ENCODE measurements around the gene PAX5. TPM values are rescaled to one million over a fixed set of nuclear protein-coding genes. Genes with fewer than 3 reads are reported as not detected.

Gene PAX5
- total and polyA plus RNA-seq, 2 of the 13 experiments (the other 11 are each of a cell fraction or from before 2014, with no cell fraction given): not detected

- TF ChIP-seq AFF4 (CRISPR knock-in tag; IDR thresholded peaks at IDR 0.05) (0 out of 2 replicates have a peak, but pooled peaks have one; percentile 49), SKI (IDR thresholded peaks at IDR 0.05; ENCODE audit: partially characterized antibody) (peak; percentile 17), SYNCRIP (IDR thresholded peaks at IDR 0.05; ENCODE audit: insufficient read depth, low read depth, low read length) (no peak), ZNF136 (CRISPR knock-in tag; IDR thresholded peaks at IDR 0.05; ENCODE audit: low read depth) (no peak; the same call in 1 of the 2 replicates), ATF2 (CRISPR knock-in tag; IDR thresholded peaks at IDR 0.05) (peak; percentile 83), SNRNP70 (IDR thresholded peaks at IDR 0.05; ENCODE audit: low read depth, low read length) (no peak), GTF3A (CRISPR knock-in tag; conservative IDR thresholded peaks at IDR 0.05) (no peak), REL (CRISPR knock-in tag; conservative IDR thresholded peaks at IDR 0.05) (0 out of 2 replicates have a peak, but pooled peaks have one; percentile 80), ZBTB7A (CRISPR knock-in tag; IDR thresholded peaks at IDR 0.05) (peak; percentile 82), CREBL2 (CRISPR knock-in tag; IDR thresholded peaks at IDR 0.05; ENCODE audit: borderline replicate concordance) (peak; percentile 72; the same call in 1 of the 2 replicates), MYC (CRISPR knock-in tag; IDR thresholded peaks at IDR 0.05; ENCODE audit: borderline replicate concordance) (peak; percentile 75), RXRB (CRISPR knock-in tag; IDR thresholded peaks at IDR 0.05; ENCODE audit: borderline replicate concordance) (peak; percentile 78), ZNF460 (CRISPR knock-in tag; IDR thresholded peaks at IDR 0.05; ENCODE audit: borderline replicate concordance) (0 out of 2 replicates have a peak, but pooled peaks have one; percentile 20), ZNF674 (CRISPR knock-in tag; IDR thresholded peaks at IDR 0.05; ENCODE audit: low read depth) (0 out of 2 replicates have a peak, but pooled peaks have one; percentile 72), ZNF574 (CRISPR knock-in tag; IDR thresholded peaks at IDR 0.05) (peak; percentile 90), DBP (CRISPR knock-in tag; IDR thresholded peaks at IDR 0.05; ENCODE audit: not compliant biosample characterization) (peak; percentile 96), ZKSCAN8 (CRISPR knock-in tag; IDR thresholded peaks at IDR 0.05; ENCODE audit: borderline replicate concordance) (no peak), HDAC2 (CRISPR knock-in tag; IDR thresholded peaks at IDR 0.05) (peak; percentile 83), KAT7 (CRISPR knock-in tag; IDR thresholded peaks at IDR 0.05; ENCODE audit: borderline replicate concordance) (no peak)
Measured at GRCh38 chr9:37027582-37028419, 6.3 kb downstream of the PAX5 start (continued).

Measured in HepG2 (cell line).